Spleen (tissue), 11 donors: ENCODE measurements around the gene CCDC91. TPM values are rescaled to one million over a fixed set of nuclear protein-coding genes. Genes with fewer than 3 reads are reported as not detected.

Experiments
- DNase-seq: peaks from one replicate; pipeline ENCODE4 v3.0.0-alpha.2; 2020
- H3K27ac ChIP-seq, 8 donors: fragments of 200-600 bp; sonication (generic) in 7 of 8; 1 replicate in 4 of 8; 2 replicates in 4 of 8; pipeline versions ENCODE4 v1.5.0 to v1.8.0; 2016 to 2021; ENCODE audit warnings: inconsistent platforms in 4 of 8, mild to moderate bottlenecking in 4 of 8, moderate library complexity in 1 of 8
- H3K27me3 ChIP-seq, 7 donors: fragments of 200-600 bp; sonication (generic) in 6 of 7; replicated peaks in 1 of 7; 1 replicate in 4 of 7; 2 replicates in 3 of 7; pipeline versions ENCODE4 v1.5.0 to v1.8.0; 2016 to 2021; ENCODE audit warnings: inconsistent platforms in 3 of 7, mild to moderate bottlenecking in 1 of 7
- H3K36me3 ChIP-seq, 6 donors: fragments of 200-600 bp; sonication (generic) in 5 of 6; 1 replicate in 4 of 6; 2 replicates in 2 of 6; pipeline versions ENCODE4 v1.5.0 to v1.8.0; 2016 to 2021; ENCODE audit warnings: inconsistent platforms in 2 of 6
- H3K4me1 ChIP-seq, 6 donors: fragments of 200-600 bp; sonication (generic) in 5 of 6; 1 replicate in 3 of 6; 2 replicates in 3 of 6; pipeline versions ENCODE4 v1.5.0 to v1.8.0; 2016 to 2021; ENCODE audit warnings: inconsistent platforms in 3 of 6
- H3K4me3 ChIP-seq, 8 donors: fragments of 200-600 bp; sonication (generic) in 7 of 8; 1 replicate in 4 of 8; 2 replicates in 4 of 8; pipeline versions ENCODE4 v1.5.0 to v1.8.0; 2016 to 2021; ENCODE audit warnings: inconsistent platforms in 4 of 8, mild to moderate bottlenecking in 4 of 8, moderate library complexity in 2 of 8
- H3K9me3 ChIP-seq, 8 donors: fragments of 200-600 bp; sonication (generic) in 7 of 8; 1 replicate in 4 of 8; 2 replicates in 4 of 8; pipeline versions ENCODE4 v1.5.0 to v1.8.0; 2016 to 2021; ENCODE audit warnings: inconsistent platforms in 4 of 8
- POLR2A ChIP-seq, 3 donors: fragments of 450-650 bp; IDR thresholded peaks; one replicate each; pipeline ENCODE4 v1.5.1; 2017; ENCODE audit warnings: antibody characterized with exemption in 3 of 3, mild to moderate bottlenecking in 1 of 3
- POLR2AphosphoS5 ChIP-seq, 3 donors: sonication (generic); formaldehyde crosslinking; IDR thresholded peaks; one replicate each; pipeline ENCODE4 v1.5.1; 2017; ENCODE audit warnings: antibody characterized with exemption in 3 of 3
- WGBS, 5 donors: extraction: QIAGEN DNeasy Blood & Tissue Kit in 3 of 5; methylation state at CpG; one replicate each; pipeline versions ENCODE4 v1.1.5 to v1.1.7; 2013 to 2018; 5-methylcytosine and 5-hydroxymethylcytosine counted together
- intact Hi-C: fragments of 100-400 bp; cut with DNase I; formaldehyde crosslinking; loops from one replicate; pipeline ENCODE4 v1.15.0; 2023; ENCODE audit warnings: low total_unique reads
- polyA plus RNA-seq, 3 donors: library from polyadenylated mRNA; stranded (reverse); fragments of 200-250 nt; gene quantifications; one replicate each; pipeline ENCODE4 v1.2.1, GENCODE V29; 2013
- small RNA-seq, 4 donors: library from RNA; depleted of rRNA; stranded (forward); fragments of <200 nt; gene quantifications; one replicate each; pipeline ENCODE3, GENCODE V24; 2016
- total RNA-seq, 7 donors: library from RNA; depleted of rRNA in 3 of 7; stranded (reverse); fragments of >200 nt in 3 of 7; fragmentation: NEBNext Ultra II Directional in 4 of 7; extraction: Animal tissue kit (Norgen Biotek cat#: 25700) in 4 of 7; gene quantifications; one replicate each; pipeline versions ENCODE4 v1.1.0 to v1.2.1, GENCODE V29; 2016 to 2021
- TF ChIP-seq, protein P1 (sequence below), 11 experiments: fragments of 200-600 bp in 7 of 11; fragments of 450-650 bp in 4 of 11; sonication (generic) in 4 of 11; IDR thresholded peaks in 8 of 11; conservative IDR thresholded peaks in 3 of 11; 1 replicate in 7 of 11; 2 replicates in 4 of 11; pipeline versions ENCODE4 v1.4.0 to v1.8.0; 2016 to 2021; ENCODE audit warnings: antibody characterized with exemption in 11 of 11, inconsistent platforms in 4 of 11, mild to moderate bottlenecking in 1 of 11
- donor health status: healthy with polysubstance abuse.
- donor health status: DM: no; HTN: no; CAD: no; lungs with moderate emphysema.
- donor health status: DM: no; HTN: no; CAD: no.
- donor health status: Bipolar disorder and iron deficiency.
- donor health status: healthy.
- donor health status: DM: no; HTN: no; CAD: no.
- donor health status: DM: yes; HTN: yes; CAD: no.

CCDC91 gene
- total and polyA plus RNA-seq, 10 donors = 12.8 to 65.9 (median 43.4) TPM

DNA sequence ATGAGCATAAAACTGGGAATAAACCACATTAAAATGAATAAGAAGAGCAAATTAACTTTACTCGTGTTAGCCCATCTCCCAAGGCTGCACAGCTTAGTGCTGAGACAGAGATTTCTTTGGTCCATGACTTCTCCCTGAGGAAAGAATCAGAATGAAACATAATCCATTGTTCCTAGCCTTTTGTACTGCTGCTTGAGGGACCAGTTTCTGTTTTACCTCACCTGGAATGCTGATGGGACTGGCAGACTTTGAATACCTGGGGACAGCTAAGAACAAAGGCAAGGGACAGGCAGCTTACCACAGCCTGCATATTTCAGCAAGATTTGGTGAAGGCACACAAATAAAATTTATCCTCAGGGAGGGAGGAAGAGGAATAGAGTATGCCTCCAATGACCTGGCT is 401.6 kb downstream of the CCDC91 start:
- no peak for DNase-seq
- intact Hi-C loops = no loop called here
- no peaks in the 10 kb centered on the region for H3K4me1 ChIP-seq
- H3K36me3 ChIP-seq = no peaks in the 10 kb centered on the region
- no peaks in the 10 kb centered on the region for H3K27me3 ChIP-seq
- H3K9me3 ChIP-seq = peaks cover 0 to 30% (median 25%) of the 10 kb centered on the region in 8 donors
- 76 to 94% (median 89%) methylated on average over 1 of the region's 1 CpG for WGBS, 5 donors
- H3K4me3 ChIP-seq = no peak overlapping the region
- TF ChIP-seq, protein P1, sequence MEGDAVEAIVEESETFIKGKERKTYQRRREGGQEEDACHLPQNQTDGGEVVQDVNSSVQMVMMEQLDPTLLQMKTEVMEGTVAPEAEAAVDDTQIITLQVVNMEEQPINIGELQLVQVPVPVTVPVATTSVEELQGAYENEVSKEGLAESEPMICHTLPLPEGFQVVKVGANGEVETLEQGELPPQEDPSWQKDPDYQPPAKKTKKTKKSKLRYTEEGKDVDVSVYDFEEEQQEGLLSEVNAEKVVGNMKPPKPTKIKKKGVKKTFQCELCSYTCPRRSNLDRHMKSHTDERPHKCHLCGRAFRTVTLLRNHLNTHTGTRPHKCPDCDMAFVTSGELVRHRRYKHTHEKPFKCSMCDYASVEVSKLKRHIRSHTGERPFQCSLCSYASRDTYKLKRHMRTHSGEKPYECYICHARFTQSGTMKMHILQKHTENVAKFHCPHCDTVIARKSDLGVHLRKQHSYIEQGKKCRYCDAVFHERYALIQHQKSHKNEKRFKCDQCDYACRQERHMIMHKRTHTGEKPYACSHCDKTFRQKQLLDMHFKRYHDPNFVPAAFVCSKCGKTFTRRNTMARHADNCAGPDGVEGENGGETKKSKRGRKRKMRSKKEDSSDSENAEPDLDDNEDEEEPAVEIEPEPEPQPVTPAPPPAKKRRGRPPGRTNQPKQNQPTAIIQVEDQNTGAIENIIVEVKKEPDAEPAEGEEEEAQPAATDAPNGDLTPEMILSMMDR (IDR thresholded peaks at IDR 0.05 in 8 of 11, conservative IDR thresholded peaks at IDR 0.05 in 3 of 11) = no peak
- TF ChIP-seq POLR2AphosphoS5 (IDR thresholded peaks at IDR 0.05) = no peak
- no peak for TF ChIP-seq POLR2A (IDR thresholded peaks at IDR 0.05)
- no peak overlapping the region for H3K27ac ChIP-seq

Small RNAs within 50 kb of the gene (small RNA-seq; reads per million reads assigned to genes)
- gene RNA5SP355 = 1.7 to 3.8 (median 2.0) reads per million in 4 donors
- 0 reads per million in 4 donors for gene RNU4-54P

Other genes starting within 250 kb of the CCDC91 start
- 1 to 10 TPM in 6 of 7 donors, not detected in 1; 1.0 to 3.2 (median 2.4) TPM for gene PTHLH, start 217.7 kb upstream of the CCDC91 start, total RNA-seq
- under 1 TPM; 0.30 to 0.45 (median 0.33) TPM for gene PTHLH, start 217.7 kb upstream of the CCDC91 start, polyA plus RNA-seq